Fibroblast of the aortic adventitia (primary cell): Measurements from ENCODE around the gene RCHY1. TPM values are rescaled to one million over a fixed set of nuclear protein-coding genes. Genes with fewer than 3 reads are reported as not detected.
"Not testable (repeated sequence)": the region's sequence is repeated elsewhere in the genome, so short reads cannot be mapped to it uniquely, and the experiment has no call there.

Experiments
- DNase-seq: peaks from one replicate; pipeline ENCODE4 v3.0.0-alpha.2; 2010; ENCODE audit warnings: low read depth
- H3K4me3 ChIP-seq: 2 replicates; pipeline ENCODE4 v1.5.1; 2011; ENCODE audit warnings: low read depth, mild to moderate bottlenecking, control low read depth, low read length, moderate library complexity
- CTCF ChIP-seq: IDR thresholded peaks from 2 replicates; pipeline ENCODE4 v1.5.1; 2011; ENCODE audit warnings: mild to moderate bottlenecking, low read length, control low read depth, inconsistent platforms; ENCODE audit not compliant: insufficient read depth
- total RNA-seq: library from RNA; depleted of rRNA; stranded (reverse); fragments of >200 nt; gene quantifications from 2 replicates; pipeline ENCODE4 v1.2.3, GENCODE V29; 2012; ENCODE audit warnings: low replicate concordance

RCHY1 gene
- total RNA-seq, 1 donor: 27.3 TPM

DNA sequence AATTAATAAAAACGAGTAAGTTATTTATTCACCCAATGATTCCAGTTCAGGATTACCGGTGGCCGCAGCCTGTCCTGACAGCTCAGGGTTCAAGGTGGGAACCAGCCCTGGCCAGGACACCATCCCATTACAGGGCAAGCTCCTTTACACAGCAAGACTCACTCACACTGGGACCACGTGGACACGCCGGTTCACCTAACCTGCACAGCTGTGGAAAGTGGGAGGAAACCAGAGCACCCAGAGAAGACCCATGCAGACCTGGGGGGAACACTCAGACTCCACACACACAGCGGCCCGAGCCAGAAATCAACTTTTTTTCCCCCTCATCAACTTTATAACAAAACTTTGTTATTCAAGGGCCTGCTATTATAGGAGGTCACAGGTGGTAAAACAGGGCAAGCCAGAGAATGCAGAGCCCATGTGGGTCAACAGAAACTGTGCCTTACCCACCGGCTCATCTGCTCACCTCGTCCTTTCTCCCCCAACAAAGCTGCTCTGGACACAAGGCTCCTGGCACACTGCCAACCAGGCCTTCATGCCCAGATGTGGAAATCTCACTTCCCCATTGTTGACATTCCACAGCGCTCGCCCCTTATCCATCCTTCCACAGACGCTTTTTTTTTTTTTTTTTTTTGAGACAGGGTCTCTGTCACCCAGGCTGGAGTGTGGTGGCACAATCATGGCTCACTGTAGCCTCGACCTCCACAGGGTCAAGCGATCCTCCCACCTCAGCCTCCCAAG is 33.6 kb upstream of the RCHY1 start:
- DNase-seq: peak; percentile 58
- TF ChIP-seq CTCF: no peak
- no peak overlapping the region for H3K4me3 ChIP-seq

- no peak for TF ChIP-seq CTCF
- DNase-seq: no peak
Observed at GRCh38 chr4:75545526-75545925, 31.3 kb upstream of the RCHY1 start.

DNA sequence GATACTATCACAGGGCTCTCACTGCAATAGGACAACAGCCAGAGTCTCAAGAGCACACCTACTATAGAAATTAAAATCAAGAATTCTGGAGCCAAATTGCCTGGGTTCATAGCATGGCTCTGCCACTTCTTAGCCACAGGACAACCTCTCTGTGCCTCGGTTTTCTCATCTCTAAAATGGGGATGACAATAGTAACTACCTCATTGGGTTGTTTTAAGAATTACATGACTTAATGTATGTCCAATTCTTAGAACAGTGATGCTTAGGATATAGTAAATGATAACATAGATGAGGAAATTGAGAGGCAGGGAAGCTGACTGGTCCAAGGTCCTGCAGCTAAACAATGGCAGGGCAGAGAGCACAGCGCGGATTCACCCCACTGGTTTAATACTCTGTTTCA is 30.7 kb upstream of the RCHY1 start:
- TF ChIP-seq CTCF: no peak
- H3K4me3 ChIP-seq: no peak overlapping the region
- no peak for DNase-seq

More at GRCh38 chr4:75545526-75545925, 31.3 kb upstream of the RCHY1 start:
- no peak overlapping the region for H3K4me3 ChIP-seq

DNA sequence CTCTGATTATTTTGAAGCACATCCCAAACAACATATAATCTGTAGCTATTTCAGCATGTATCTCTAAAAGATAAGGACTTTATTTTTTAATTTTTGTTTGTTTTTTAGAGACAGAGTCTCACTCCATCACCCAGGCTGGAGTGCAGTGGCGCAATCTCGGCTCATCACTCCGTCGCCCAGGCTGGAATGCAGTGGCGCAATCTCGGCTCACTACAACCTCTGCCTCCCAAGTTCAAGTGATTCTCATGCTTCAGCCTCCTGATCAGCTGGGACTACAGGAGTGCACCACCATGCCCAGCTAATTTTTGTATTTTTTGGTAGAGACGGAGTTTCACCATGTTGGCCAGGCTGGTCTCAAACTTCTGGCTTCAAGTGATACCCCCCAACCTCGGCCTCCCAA is 30.0 kb upstream of the RCHY1 start:
- DNase-seq, H3K4me3 ChIP-seq: not testable (repeated sequence)

- no peak for TF ChIP-seq CTCF
- H3K4me3 ChIP-seq: no peak overlapping the region
- peak; percentile 51 for DNase-seq
Observed at GRCh38 chr4:75542824-75543223, 28.6 kb upstream of the RCHY1 start.

GRCh38 chr4:75537308-75537707 is 23.1 kb upstream of the RCHY1 start:
- not testable (repeated sequence) for H3K4me3 ChIP-seq, DNase-seq

DNA sequence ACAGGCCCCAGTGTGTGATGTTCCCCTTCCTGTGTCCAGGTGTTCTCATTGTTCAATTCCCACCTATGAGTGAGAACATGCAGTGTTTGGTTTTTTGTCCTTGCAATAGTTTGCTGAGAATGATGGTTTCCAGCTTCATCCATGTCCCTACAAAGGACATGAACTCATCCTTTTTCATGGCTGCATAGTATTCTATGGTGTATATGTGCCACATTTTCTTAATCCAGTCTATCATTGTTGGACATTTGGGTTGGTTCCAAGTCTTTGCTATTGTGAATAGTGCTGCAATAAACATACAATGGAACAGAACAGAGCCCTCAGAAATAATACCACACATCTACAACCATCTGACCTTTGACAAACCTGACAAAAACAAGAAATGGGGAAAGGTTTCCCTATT is 19.7 kb upstream of the RCHY1 start:
- not testable (repeated sequence) for H3K4me3 ChIP-seq, DNase-seq

DNA sequence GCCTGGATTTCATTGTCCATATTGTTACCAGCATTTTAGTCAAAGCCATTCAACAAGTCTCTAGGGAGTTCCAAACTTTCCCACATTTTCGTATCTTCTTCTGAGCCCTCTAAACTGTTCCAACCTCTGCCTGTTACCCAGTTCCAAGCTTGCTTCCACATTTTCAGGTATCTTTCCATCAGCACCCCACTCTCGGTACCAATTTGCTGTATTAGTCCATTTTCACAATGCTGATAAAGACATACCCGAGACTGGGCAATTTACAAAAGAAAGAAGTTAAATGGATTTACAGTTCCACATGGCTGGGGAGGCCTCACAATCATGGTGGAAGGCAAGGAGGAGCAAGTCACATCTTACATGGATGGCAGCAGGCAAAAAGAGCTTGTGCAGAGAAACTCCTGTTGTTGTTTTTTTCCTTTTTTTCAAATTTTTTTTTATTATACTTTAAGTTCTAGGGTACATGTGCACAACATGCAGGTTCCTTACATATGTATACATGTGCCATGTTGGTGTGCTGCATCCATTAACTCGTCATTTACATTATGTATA is 19.2 kb upstream of the RCHY1 start:
- not testable (repeated sequence) for H3K4me3 ChIP-seq, DNase-seq

- DNase-seq, H3K4me3 ChIP-seq: not testable (repeated sequence)
Observed at GRCh38 chr4:75531536-75532143, 17.4 kb upstream of the RCHY1 start.
